Endothelial cell of umbilical vein (primary cell): ENCODE results near the gene CTDSPL. TPM values are rescaled to one million over a fixed set of nuclear protein-coding genes. Genes with fewer than 3 reads are reported as not detected.

Experiments
- BruUV-seq: library from RNA; stranded (reverse); fragments of 400-500 nt; replicated peaks from 2 replicates; lab custom pipeline; 2021; lab: Mats Ljungman, UMichigan
- CTCF ChIA-PET: fragments of 300-600, 350-600 bp; sonication (Branson Sonifier 250); formaldehyde crosslinking; loops from one replicate; lab custom pipeline; 2021; ENCODE audit warnings: antibody characterized with exemption, inconsistent platforms; lab: Charles Lee
- POLR2A ChIA-PET: fragments of 300-600, 350-600 bp; sonication (Branson Sonifier 250); formaldehyde crosslinking; loops from one replicate; lab custom pipeline; 2021; ENCODE audit warnings: antibody characterized with exemption, inconsistent platforms; lab: Charles Lee
- DNase-seq: peaks from one replicate; pipeline ENCODE4 v3.0.0-alpha.2; 2011; ENCODE audit warnings: low read depth, low spot score
- FAIRE-seq: peaks from 2 replicates; lab custom pipeline; 2011; peaks lifted over from hg19 to GRCh38; lab: Jason Lieb, UNC
- H2AFZ ChIP-seq: 2 replicates; pipeline ENCODE4 v1.6.0; 2012; ENCODE audit warnings: low read depth, low read length, control low read depth, inconsistent platforms
- H3K27ac ChIP-seq: 2 replicates; pipeline ENCODE4 v1.5.1; 2011; ENCODE audit warnings: low read depth, mild to moderate bottlenecking, control low read depth, low read length, moderate library complexity; ENCODE audit not compliant: insufficient read depth
- H3K27me3 ChIP-seq, 2 experiments: 2 replicates each; pipeline versions ENCODE4 v1.6.0 to v1.6.1; 2011; ENCODE audit warnings: low read length in 2 of 2, mixed read lengths in 1 of 2; ENCODE audit not compliant: control insufficient read depth in 2 of 2, insufficient read depth in 2 of 2
- H3K36me3 ChIP-seq, 2 experiments: 2 replicates in 1 of 2; 3 replicates in 1 of 2; pipeline ENCODE4 v1.5.1; 2011; ENCODE audit warnings: low read length in 2 of 2, mild to moderate bottlenecking in 1 of 2, moderate library complexity in 1 of 2; ENCODE audit not compliant: control insufficient read depth in 2 of 2, insufficient read depth in 2 of 2; ENCODE audit errors: extremely low read depth in 1 of 2
- H3K4me1 ChIP-seq: 3 replicates; pipeline ENCODE4 v1.5.1; 2011; ENCODE audit warnings: mild to moderate bottlenecking, low read length; ENCODE audit not compliant: control insufficient read depth, insufficient read depth; ENCODE audit errors: extremely low read depth
- H3K4me2 ChIP-seq: 2 replicates; pipeline ENCODE4 v1.6.1; 2011; ENCODE audit warnings: low read length, control low read depth, mixed read lengths; ENCODE audit not compliant: insufficient read depth
- H3K4me3 ChIP-seq, 3 experiments: fragments of 200-600 bp in 1 of 3; sonication (generic), shearing (Covaris generic) in 1 of 3; replicated peaks in 1 of 3; 2 replicates each; pipeline ENCODE4 v1.5.1; 2011 to 2016; ENCODE audit warnings: control low read depth in 3 of 3, low read length in 3 of 3, mild to moderate bottlenecking in 2 of 3, inconsistent platforms in 1 of 3, low read depth in 1 of 3, moderate library complexity in 1 of 3; ENCODE audit not compliant: insufficient read depth in 1 of 3
- H3K79me2 ChIP-seq: 2 replicates; pipeline ENCODE4 v1.6.0; 2012; ENCODE audit warnings: low read length, inconsistent platforms; ENCODE audit not compliant: control insufficient read depth, insufficient read depth
- H3K9ac ChIP-seq: replicated peaks from 2 replicates; pipeline ENCODE3; 2011; ENCODE audit warnings: low read length, control low read depth; ENCODE audit not compliant: insufficient read depth; ENCODE audit errors: extremely low read depth
- H3K9me1 ChIP-seq: replicated peaks from 3 replicates; pipeline ENCODE4 v1.6.0; 2011; ENCODE audit warnings: mild to moderate bottlenecking, low read length; ENCODE audit not compliant: control insufficient read depth, insufficient read depth; ENCODE audit errors: extremely low read depth
- H3K9me3 ChIP-seq: replicated peaks from 2 replicates; pipeline ENCODE4 v1.5.1; 2012; ENCODE audit warnings: low read length, inconsistent platforms; ENCODE audit not compliant: control insufficient read depth, insufficient read depth
- H4K20me1 ChIP-seq: replicated peaks from 2 replicates; pipeline ENCODE3; 2011; ENCODE audit warnings: mild to moderate bottlenecking, low read length; ENCODE audit not compliant: control insufficient read depth, insufficient read depth; ENCODE audit errors: extremely low read depth
- CTCF ChIP-seq, 2 donors: IDR thresholded peaks; 1 replicate in 1 of 2; 2 replicates in 1 of 2; pipeline ENCODE4 v1.5.1; 2011; ENCODE audit warnings: low read length in 2 of 2, mild to moderate bottlenecking in 2 of 2, moderate library complexity in 2 of 2, control low read depth in 1 of 2, inconsistent platforms in 1 of 2, low read depth in 1 of 2; ENCODE audit not compliant: insufficient read depth in 1 of 2; ENCODE audit errors: extremely low read depth in 1 of 2
- EZH2 ChIP-seq: IDR thresholded peaks from 2 replicates; pipeline ENCODE4 v1.6.1; 2012; ENCODE audit warnings: borderline replicate concordance, low read depth, mild to moderate bottlenecking, moderate library complexity, low read length, inconsistent platforms; ENCODE audit not compliant: severe bottlenecking
- FOS ChIP-seq: IDR thresholded peaks from 2 replicates; pipeline ENCODE4 v1.6.1; 2011; ENCODE audit warnings: mild to moderate bottlenecking, low read length, moderate library complexity, borderline replicate concordance; ENCODE audit not compliant: insufficient read depth
- GATA2 ChIP-seq: IDR thresholded peaks from 2 replicates; pipeline ENCODE4 v1.7.0; 2011; ENCODE audit warnings: low read depth, mild to moderate bottlenecking, moderate library complexity, mixed read lengths, low read length; ENCODE audit not compliant: insufficient read length, insufficient read depth
- JUN ChIP-seq: IDR thresholded peaks from 2 replicates; pipeline ENCODE4 v1.6.1; 2011; ENCODE audit warnings: borderline replicate concordance, low read depth; ENCODE audit not compliant: insufficient read length, insufficient read depth
- MAX ChIP-seq: IDR thresholded peaks from 2 replicates; pipeline ENCODE4 v1.6.1; 2011; ENCODE audit not compliant: insufficient read depth, insufficient read length
- MYC ChIP-seq: IDR thresholded peaks from one replicate; pipeline ENCODE4 v1.6.1; 2011; ENCODE audit warnings: mild to moderate bottlenecking, low read depth, low read length
- POLR2A ChIP-seq: IDR thresholded peaks from 2 replicates; pipeline ENCODE4 v1.6.1; 2012; ENCODE audit warnings: low read depth, mild to moderate bottlenecking, control low read depth, low read length
- POLR2AphosphoS5 ChIP-seq: IDR thresholded peaks from 2 replicates; pipeline ENCODE4 v1.6.1; 2012; ENCODE audit warnings: low read depth, mild to moderate bottlenecking, control low read depth, low read length, moderate library complexity; ENCODE audit not compliant: insufficient read depth
- dilution Hi-C: fragments of 300-500 bp; cut with MboI; formaldehyde crosslinking; loops from one replicate; pipeline ENCODE4 v1.15.0; 2019; ENCODE audit warnings: low sequenced_read_pairs; ENCODE audit not compliant: extremely low pct_ligation_motif_present
- intact Hi-C: fragments of 100-400 bp; cut with micrococcal nuclease; formaldehyde crosslinking; loops from one replicate; pipeline ENCODE4 v1.10.0; 2022
- polyA plus RNA-seq, 4 experiments: library from polyadenylated mRNA; depleted of rRNA in 3 of 4; stranded (reverse) in 3 of 4; unstranded in 1 of 4; fragments of >200 nt; gene quantifications; 2 replicates each; pipeline versions ENCODE4 v1.2.1 to v1.2.3, GENCODE V29; 2011 to 2012; ENCODE audit warnings: missing spikeins in 1 of 4
- total RNA-seq: library from RNA; stranded (reverse); gene quantifications from 2 replicates; pipeline ENCODE4 v1.2.3, GENCODE V29; 2021

CTDSPL gene
- total and polyA plus RNA-seq, 2 donors (not counting 3 experiments of a cell fraction or from before 2014, with no cell fraction given) = 30.1 to 43.2 TPM

- Histone ChIP-seq H4K20me1 (no peaks in the 10 kb centered on the region), H3K9me3 (no peaks in the 10 kb centered on the region), H3K4me3 (no peak overlapping the region), H3K4me1 (peaks cover 3% of the 10 kb centered on the region), H2AFZ (no peak overlapping the region), H3K79me2 (no peaks in the 10 kb centered on the region), H3K27me3 (no peaks in the 10 kb centered on the region), H3K4me2 (no peak overlapping the region), H3K36me3 (peaks cover 0 to 7% of the 10 kb centered on the region in 2 experiments), H3K27ac (no peak overlapping the region), H3K9ac (no peak overlapping the region), H3K9me1 (no peaks in the 10 kb centered on the region)
- FAIRE-seq (no peak), DNase-seq (no peak)
- POLR2A ChIA-PET = no interaction called here
- dilution Hi-C loops = no loop called here
- CTCF ChIA-PET = interaction anchor here (1.2 to 2.1 kb wide), 3 partner anchors 16 to 45 kb away, joined by 4 to 7 read pairs (median 6); no protein-coding TSS in a partner anchor
- BruUV-seq = no TSS peak
- intact Hi-C loops = no loop called here
- no peak for TF ChIP-seq FOS
- TF ChIP-seq POLR2A = no peak
- no peak for TF ChIP-seq CTCF (IDR thresholded peaks at IDR 0.05; ENCODE audit: extremely low read depth in 1 of 2, insufficient read depth in 1 of 2, low read depth in 1 of 2, low read length in 2 of 2)
- no peak for TF ChIP-seq MYC
- no peak for TF ChIP-seq POLR2AphosphoS5
- TF ChIP-seq EZH2 = no peak
- TF ChIP-seq JUN = no peak
- no peak for TF ChIP-seq MAX
- no peak for TF ChIP-seq GATA2
These were observed 158.1 kb downstream of the CTDSPL start for GRCh38 chr3:38019658-38020341.
